H1 (cell line): ENCODE measurements around the gene RAB29. TPM values are rescaled to one million over a fixed set of nuclear protein-coding genes. Genes with fewer than 3 reads are reported as not detected.

Source experiments
- CTCF ChIA-PET: fragments of 300-600 bp; sonication (Branson Sonifier 250); formaldehyde crosslinking; loops from one replicate; lab custom pipeline; 2021; ENCODE audit not compliant: partially characterized antibody; lab: Charles Lee
- POLR2A ChIA-PET: fragments of 300-600 bp; sonication (Branson Sonifier 250); formaldehyde crosslinking; loops from one replicate; lab custom pipeline; 2021; ENCODE audit warnings: inconsistent platforms; ENCODE audit not compliant: partially characterized antibody; lab: Charles Lee
- DNase-seq, 2 experiments: peaks; one replicate each; pipeline versions ENCODE4 v3.0.0 to v3.0.0-alpha.2; 2010 to 2022; ENCODE audit warnings: low spot score in 2 of 2, low read depth in 1 of 2, mixed read lengths in 1 of 2
- FAIRE-seq: peaks from 2 replicates; lab custom pipeline; 2011; peaks lifted over from hg19 to GRCh38; lab: Jason Lieb, UNC
- H2AFZ ChIP-seq: 2 replicates; pipeline ENCODE4 v1.8.1; 2012; ENCODE audit warnings: low read length, inconsistent platforms
- H2AK5ac ChIP-seq: 2 replicates; pipeline ENCODE4 v1.6.1; 2013; ENCODE audit warnings: low read depth, low read length
- H2BK120ac ChIP-seq: replicated peaks from 2 replicates; pipeline ENCODE3; 2013; ENCODE audit warnings: low read depth, low read length, inconsistent platforms
- H2BK12ac ChIP-seq: 2 replicates; pipeline ENCODE4 v1.6.1; 2013; ENCODE audit warnings: low read depth, low read length
- H2BK15ac ChIP-seq: 2 replicates; pipeline ENCODE4 v1.6.1; 2013; ENCODE audit warnings: low read length
- H2BK20ac ChIP-seq: 2 replicates; pipeline ENCODE4 v1.6.1; 2013; ENCODE audit warnings: low read length
- H2BK5ac ChIP-seq: 2 replicates; pipeline ENCODE4 v1.6.1; 2013; ENCODE audit warnings: low read depth, low read length
- H3K14ac ChIP-seq: 2 replicates; pipeline ENCODE4 v1.6.1; 2013; ENCODE audit warnings: inconsistent platforms; ENCODE audit not compliant: insufficient read length
- H3K18ac ChIP-seq: 2 replicates; pipeline ENCODE4 v1.6.1; 2013; ENCODE audit warnings: low read length; ENCODE audit errors: extremely low read depth
- H3K23ac ChIP-seq: 2 replicates; pipeline ENCODE4 v1.6.1; 2013; ENCODE audit warnings: inconsistent platforms; ENCODE audit not compliant: insufficient read length
- H3K23me2 ChIP-seq: 2 replicates; pipeline ENCODE4 v1.6.1; 2013; ENCODE audit warnings: low read depth, low read length
- H3K27ac ChIP-seq: 2 replicates; pipeline ENCODE4 v1.6.1; 2011; ENCODE audit warnings: low read depth, low read length, inconsistent platforms
- H3K27me3 ChIP-seq, 4 experiments: replicated peaks in 1 of 4; 1 replicate in 1 of 4; 2 replicates in 3 of 4; pipeline versions ENCODE4 v1.6.1 to v1.8.1; 2011 to 2013; ENCODE audit warnings: low read length in 3 of 4, mild to moderate bottlenecking in 3 of 4, inconsistent platforms in 2 of 4, mixed read lengths in 2 of 4, moderate library complexity in 1 of 4; ENCODE audit not compliant: control insufficient read depth in 3 of 4, insufficient read depth in 3 of 4; ENCODE audit errors: extremely low read depth in 1 of 4
- H3K36me3 ChIP-seq, 4 experiments: 2 replicates each; pipeline versions ENCODE4 v1.6.1 to v1.8.1; 2011 to 2013; ENCODE audit warnings: mild to moderate bottlenecking in 4 of 4, low read length in 3 of 4, moderate library complexity in 2 of 4, control low read depth in 1 of 4, inconsistent platforms in 1 of 4; ENCODE audit not compliant: insufficient read depth in 4 of 4, control insufficient read depth in 2 of 4
- H3K4ac ChIP-seq: replicated peaks from 2 replicates; pipeline ENCODE3; 2013; ENCODE audit warnings: low read length, low read depth, mixed read lengths, inconsistent platforms; ENCODE audit not compliant: insufficient read length
- H3K4me1 ChIP-seq, 4 experiments: replicated peaks in 1 of 4; 1 replicate in 1 of 4; 2 replicates in 3 of 4; pipeline versions ENCODE4 v1.6.1 to v1.8.1; 2011 to 2013; ENCODE audit warnings: low read length in 3 of 4, inconsistent platforms in 2 of 4, mixed read lengths in 1 of 4; ENCODE audit not compliant: insufficient read depth in 4 of 4, control insufficient read depth in 3 of 4
- H3K4me2 ChIP-seq, 2 experiments: 2 replicates each; pipeline versions ENCODE4 v1.6.1 to v1.8.1; 2011 to 2013; ENCODE audit warnings: low read depth in 2 of 2, low read length in 2 of 2, control low read depth in 1 of 2, inconsistent platforms in 1 of 2, mild to moderate bottlenecking in 1 of 2; ENCODE audit not compliant: insufficient read depth in 1 of 2
- H3K4me3 ChIP-seq, 4 experiments: fragments of 200-600, 300-600 bp in 1 of 4; sonication (generic), shearing (Covaris generic), sonication (Bioruptor Twin) in 1 of 4; 2 replicates each; pipeline versions ENCODE4 v1.5.1 to v1.8.1; 2011 to 2016; ENCODE audit warnings: low read length in 4 of 4, low read depth in 3 of 4, control low read depth in 2 of 4, inconsistent platforms in 2 of 4, mild to moderate bottlenecking in 2 of 4, mixed read lengths in 1 of 4, moderate library complexity in 1 of 4; ENCODE audit not compliant: insufficient read depth in 2 of 4; ENCODE audit errors: extremely low read depth in 1 of 4
- H3K56ac ChIP-seq: replicated peaks from 2 replicates; pipeline ENCODE3; 2013; ENCODE audit warnings: low read depth, mild to moderate bottlenecking, mixed read lengths, low read length, inconsistent platforms; ENCODE audit not compliant: insufficient read length
- H3K79me1 ChIP-seq: 2 replicates; pipeline ENCODE4 v1.6.1; 2013; ENCODE audit warnings: low read depth, low read length, control low read depth
- H3K79me2 ChIP-seq, 2 experiments: 2 replicates each; pipeline versions ENCODE4 v1.6.1 to v1.8.1; 2012 to 2013; ENCODE audit warnings: low read length in 2 of 2, mild to moderate bottlenecking in 2 of 2, inconsistent platforms in 1 of 2; ENCODE audit not compliant: insufficient read depth in 2 of 2, control insufficient read depth in 1 of 2
- H3K9ac ChIP-seq, 4 experiments: replicated peaks in 1 of 4; 1 replicate in 1 of 4; 2 replicates in 3 of 4; pipeline versions ENCODE4 v1.6.1 to v1.8.1; 2011 to 2013; ENCODE audit warnings: low read depth in 3 of 4, low read length in 3 of 4, control low read depth in 2 of 4, mild to moderate bottlenecking in 2 of 4, moderate library complexity in 2 of 4, inconsistent platforms in 1 of 4; ENCODE audit errors: extremely low read depth in 1 of 4
- H3K9me3 ChIP-seq, 2 experiments: 2 replicates each; pipeline versions ENCODE4 v1.6.1 to v1.8.1; 2012 to 2013; ENCODE audit warnings: mild to moderate bottlenecking in 2 of 2, moderate library complexity in 2 of 2, control low read depth in 1 of 2, inconsistent platforms in 1 of 2, low read depth in 1 of 2, low read length in 1 of 2, mixed read lengths in 1 of 2; ENCODE audit not compliant: insufficient read depth in 2 of 2
- H4K20me1 ChIP-seq, 2 experiments: replicated peaks in 1 of 2; 2 replicates each; pipeline versions ENCODE3 to v1.8.1; 2011 to 2013; ENCODE audit warnings: inconsistent platforms in 2 of 2, low read length in 2 of 2, mild to moderate bottlenecking in 1 of 2; ENCODE audit not compliant: insufficient read depth in 2 of 2, control insufficient read depth in 1 of 2
- H4K5ac ChIP-seq: 2 replicates; pipeline ENCODE4 v1.6.1; 2013; ENCODE audit warnings: low read length, low read depth, mixed read lengths, inconsistent platforms; ENCODE audit not compliant: insufficient read length
- H4K8ac ChIP-seq: 2 replicates; pipeline ENCODE4 v1.8.0; 2013; ENCODE audit warnings: mild to moderate bottlenecking, moderate library complexity, low read length, inconsistent platforms; ENCODE audit not compliant: insufficient read depth; ENCODE audit errors: extremely low read depth
- H4K91ac ChIP-seq: replicated peaks from 2 replicates; pipeline ENCODE3; 2013; ENCODE audit warnings: low read length, mixed read lengths, inconsistent platforms; ENCODE audit not compliant: insufficient read length
- ASH2L ChIP-seq: fragments of 200-600, 300-600 bp; sonication (generic); IDR thresholded peaks from one replicate; pipeline ENCODE4 v1.7.1; 2017; ENCODE audit warnings: low read length
- CEBPB ChIP-seq: IDR thresholded peaks from 2 replicates; pipeline ENCODE4 v1.6.1; 2012; ENCODE audit warnings: low read depth, low read length
- CHD2 ChIP-seq: IDR thresholded peaks from 2 replicates; pipeline ENCODE4 v1.6.1; 2012; ENCODE audit warnings: low read length, improper control_type of control experiment
- HDAC2 ChIP-seq, 2 experiments: fragments of 300-600 bp in 1 of 2; sonication (generic) in 1 of 2; IDR thresholded peaks; 2 replicates each; pipeline ENCODE4 v1.6.1; 2011 to 2012; ENCODE audit warnings: low read depth in 2 of 2, low read length in 2 of 2, mild to moderate bottlenecking in 2 of 2, moderate library complexity in 2 of 2, borderline replicate concordance in 1 of 2, inconsistent platforms in 1 of 2
- RNF2 ChIP-seq: fragments of 200-900, 300-1000 bp; sonication (generic); IDR thresholded peaks from 2 replicates; pipeline ENCODE4 v1.7.1; 2016; ENCODE audit warnings: borderline replicate concordance, low read depth, mild to moderate bottlenecking, antibody characterized with exemption, low read length; ENCODE audit not compliant: poor library complexity, severe bottlenecking; ENCODE audit errors: missing control alignments
- RXRA ChIP-seq: IDR thresholded peaks from 2 replicates; pipeline ENCODE4 v1.6.1; 2011; ENCODE audit warnings: low read depth, mild to moderate bottlenecking, low read length, moderate library complexity; ENCODE audit not compliant: insufficient read depth
- SIRT6 ChIP-seq: IDR thresholded peaks from one replicate; pipeline ENCODE4 v1.7.1; 2012; ENCODE audit warnings: low read length, inconsistent platforms
- WGBS, 2 experiments: shearing (Covaris generic) in 1 of 2; methylation state at CpG; one replicate each; pipeline versions ENCODE4 v1.1.6 to v1.1.7; 2013 to 2015; ENCODE audit warnings: low lambda C conversion rate in 2 of 2, mixed read lengths in 2 of 2, inconsistent platforms in 1 of 2, low coverage in 1 of 2, missing lambda C conversion rate in 1 of 2; ENCODE audit not compliant: insufficient replicate concordance in 2 of 2, insufficient coverage in 1 of 2, insufficient read length in 1 of 2; ENCODE audit errors: extremely low coverage in 1 of 2, missing lambda C conversion rate in 1 of 2; 5-methylcytosine and 5-hydroxymethylcytosine counted together
- polyA plus RNA-seq, 7 experiments: library from polyadenylated mRNA; depleted of rRNA in 3 of 7; stranded (reverse) in 5 of 7; unstranded in 2 of 7; fragments of >200 nt in 5 of 7; fragments of 200-250 nt in 2 of 7; gene quantifications; 1 replicate in 5 of 7; 2 replicates in 1 of 7; 4 replicates in 1 of 7; pipeline versions ENCODE4 v1.2.1 to v1.2.3, GENCODE V29; 2011 to 2013; ENCODE audit warnings: missing spikeins in 2 of 7, mixed read lengths in 2 of 7
- total RNA-seq: library from RNA; stranded (reverse); fragmentation: NEBNext Ultra II Directional; extraction: Animal tissue kit (Norgen Biotek cat#: 25700); gene quantifications from 2 replicates; pipeline ENCODE4 v1.2.1, GENCODE V29; 2021
- TF ChIP-seq, protein P1 (sequence below): IDR thresholded peaks from 2 replicates; pipeline ENCODE4 v1.6.1; 2012; ENCODE audit warnings: low read length, inconsistent platforms
- TF ChIP-seq, protein P2 (sequence below): IDR thresholded peaks from 2 replicates; pipeline ENCODE4 v1.6.1; 2011; ENCODE audit warnings: low read length, improper control_type of control experiment

RAB29 gene
- total and polyA plus RNA-seq, 2 of the 8 experiments (the other 6 are each of a cell fraction or from before 2014, with no cell fraction given), result 10.1 to 17.3 TPM

DNA sequence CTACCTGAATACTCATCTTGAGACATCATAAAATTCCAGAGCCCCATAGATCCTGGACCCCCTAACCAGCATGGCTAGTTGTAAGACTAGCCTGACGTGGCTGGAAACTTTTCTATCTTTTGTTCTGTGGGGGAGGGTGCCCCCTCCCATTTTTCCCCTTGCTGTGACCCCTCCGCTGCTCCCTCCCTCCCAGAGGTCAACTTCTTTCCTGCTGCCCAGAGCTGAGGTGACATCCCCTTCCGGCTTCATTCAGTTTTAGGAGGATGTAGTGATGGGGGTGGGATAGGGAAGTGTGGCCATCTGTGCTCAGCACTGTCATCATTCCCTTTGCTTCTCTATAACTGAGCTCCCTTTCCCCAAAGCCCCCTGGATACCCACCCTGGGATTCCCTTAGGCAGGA lies 42.1 kb upstream of the RAB29 start:
- Histone ChIP-seq H3K36me3 (no peaks in the 10 kb centered on the region), H3K23me2 (peaks cover 6% of the 10 kb centered on the region; the same call in 1 of the 2 replicates), H2AK5ac (no peak overlapping the region), H3K4ac (no peak overlapping the region), H3K18ac (no peak overlapping the region), H3K56ac (no peak overlapping the region), H2BK5ac (no peak overlapping the region), H3K4me1 (peaks cover 0 to 7% (median 6%) of the 10 kb centered on the region in 4 experiments; a peak in 4 of 7 replicates), H3K4me2 (no peak overlapping the region), H2BK20ac (no peak overlapping the region), H3K23ac (no peak overlapping the region), H2BK120ac (no peak overlapping the region), H4K91ac (no peak overlapping the region), H3K4me3 (no peak overlapping the region), H4K8ac (no peak overlapping the region), H3K9ac (no peak overlapping the region), H2BK15ac (no peak overlapping the region), H2AFZ (no peak overlapping the region), H3K79me2 (peaks cover 0 to under 1% of the 10 kb centered on the region in 2 experiments; a peak in 1 of 4 replicates), H3K14ac (no peak overlapping the region), H2BK12ac (no peak overlapping the region), H3K79me1 (no peaks in the 10 kb centered on the region; the same call in 1 of the 2 replicates), H4K20me1 (no peaks in the 10 kb centered on the region), H4K5ac (no peak overlapping the region), H3K9me3 (no peaks in the 10 kb centered on the region), H3K27ac (no peak overlapping the region), H3K27me3 (peaks cover 0 to 3% (median 0%) of the 10 kb centered on the region in 4 experiments; a peak in 2 of 7 replicates)
- CTCF ChIA-PET, result interaction anchor here (0.8 to 5.0 kb wide), 4 partner anchors 10 to 160 kb away, joined by 3 to 20 read pairs (median 6); no protein-coding TSS in a partner anchor
- DNase-seq (no peak), FAIRE-seq (no peak)
- POLR2A ChIA-PET, result interaction anchor here (1.0 to 5.0 kb wide), 2 partner anchors 9 to 26 kb away, joined by 3 to 21 read pairs; no protein-coding TSS in a partner anchor
- WGBS, 2 experiments, result 80% methylated on average over 2 of the region's 3 CpGs; no CpG with 5 or more reads in 1 of the 2 experiments
- no peak for TF ChIP-seq CEBPB
- no peak for TF ChIP-seq CHD2
- no peak for TF ChIP-seq RXRA
- TF ChIP-seq ASH2L, result no peak
- no peak for TF ChIP-seq HDAC2 (IDR thresholded peaks at IDR 0.05; ENCODE audit: borderline replicate concordance in 1 of 2, low read depth in 2 of 2, low read length in 2 of 2)
- TF ChIP-seq, protein P1, sequence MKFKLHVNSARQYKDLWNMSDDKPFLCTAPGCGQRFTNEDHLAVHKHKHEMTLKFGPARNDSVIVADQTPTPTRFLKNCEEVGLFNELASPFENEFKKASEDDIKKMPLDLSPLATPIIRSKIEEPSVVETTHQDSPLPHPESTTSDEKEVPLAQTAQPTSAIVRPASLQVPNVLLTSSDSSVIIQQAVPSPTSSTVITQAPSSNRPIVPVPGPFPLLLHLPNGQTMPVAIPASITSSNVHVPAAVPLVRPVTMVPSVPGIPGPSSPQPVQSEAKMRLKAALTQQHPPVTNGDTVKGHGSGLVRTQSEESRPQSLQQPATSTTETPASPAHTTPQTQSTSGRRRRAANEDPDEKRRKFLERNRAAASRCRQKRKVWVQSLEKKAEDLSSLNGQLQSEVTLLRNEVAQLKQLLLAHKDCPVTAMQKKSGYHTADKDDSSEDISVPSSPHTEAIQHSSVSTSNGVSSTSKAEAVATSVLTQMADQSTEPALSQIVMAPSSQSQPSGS, result no peak
- TF ChIP-seq SIRT6, result no peak
- no peak for TF ChIP-seq RNF2
- TF ChIP-seq, protein P2, sequence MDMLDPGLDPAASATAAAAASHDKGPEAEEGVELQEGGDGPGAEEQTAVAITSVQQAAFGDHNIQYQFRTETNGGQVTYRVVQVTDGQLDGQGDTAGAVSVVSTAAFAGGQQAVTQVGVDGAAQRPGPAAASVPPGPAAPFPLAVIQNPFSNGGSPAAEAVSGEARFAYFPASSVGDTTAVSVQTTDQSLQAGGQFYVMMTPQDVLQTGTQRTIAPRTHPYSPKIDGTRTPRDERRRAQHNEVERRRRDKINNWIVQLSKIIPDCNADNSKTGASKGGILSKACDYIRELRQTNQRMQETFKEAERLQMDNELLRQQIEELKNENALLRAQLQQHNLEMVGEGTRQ, result no peak
